SK-N-SH treated with all-trans-retinoic acid at 6 μM for 48 hours (cell line): ENCODE data around the gene KIF6.

Source experiments
- ATAC-seq: fragments of 200-7000 bp; cut with Tn5 transposase; 3 replicates; pipeline ENCODE4 v1.9.1; 2020; ENCODE audit warnings: mild to moderate bottlenecking, moderate library complexity
- BACH2 ChIP-seq: fragments of 250-450 bp; sonication (Bioruptor Pico); IDR thresholded peaks from 2 replicates; pipeline ENCODE4 v1.9.0; 2021; ENCODE audit warnings: mild to moderate bottlenecking, borderline replicate concordance
- CREB5 ChIP-seq: fragments of 250-450 bp; sonication (Bioruptor Pico); IDR thresholded peaks from 2 replicates; pipeline ENCODE4 v1.5.1; 2020; ENCODE audit warnings: low read depth, mild to moderate bottlenecking, moderate library complexity
- CSDC2 ChIP-seq: fragments of 250-450 bp; sonication (Bioruptor Pico); IDR thresholded peaks from 2 replicates; pipeline ENCODE4 v1.5.0; 2020; ENCODE audit warnings: mild to moderate bottlenecking, moderate library complexity
- CSRNP3 ChIP-seq: fragments of 250-450 bp; sonication (Bioruptor Pico); IDR thresholded peaks from 2 replicates; pipeline ENCODE4 v1.5.1; 2021; ENCODE audit warnings: mild to moderate bottlenecking, moderate library complexity
- ESRRG ChIP-seq: fragments of 250-450 bp; sonication (Bioruptor Pico); IDR thresholded peaks from 2 replicates; pipeline ENCODE4 v1.6.1; 2021; ENCODE audit warnings: mild to moderate bottlenecking
- ISL1 ChIP-seq: fragments of 250-450 bp; sonication (Bioruptor Pico); IDR thresholded peaks from 2 replicates; pipeline ENCODE4 v2.1.2; 2022; ENCODE audit warnings: mild to moderate bottlenecking, moderate library complexity
- PATZ1 ChIP-seq: fragments of 250-450 bp; sonication (Bioruptor Pico); IDR thresholded peaks from 2 replicates; pipeline ENCODE4 v1.8.0; 2020; ENCODE audit warnings: mild to moderate bottlenecking, moderate library complexity, borderline replicate concordance
- POU6F1 ChIP-seq: fragments of 250-450 bp; sonication (Bioruptor Pico); IDR thresholded peaks from 2 replicates; pipeline ENCODE4 v1.8.0; 2021; ENCODE audit warnings: low read depth, mild to moderate bottlenecking, moderate library complexity, borderline replicate concordance
- PPARA ChIP-seq: fragments of 250-450 bp; sonication (Bioruptor Pico); IDR thresholded peaks from 2 replicates; pipeline ENCODE4 v1.5.0; 2020; ENCODE audit warnings: mild to moderate bottlenecking, borderline replicate concordance
- RARB ChIP-seq: fragments of 250-450 bp; sonication (Bioruptor Pico); IDR thresholded peaks from 2 replicates; pipeline ENCODE4 v1.8.0; 2021; ENCODE audit warnings: mild to moderate bottlenecking, moderate library complexity
- TCF4 ChIP-seq: fragments of 250-450 bp; sonication (Bioruptor Pico); IDR thresholded peaks from 2 replicates; pipeline ENCODE4 v1.8.0; 2021; ENCODE audit warnings: mild to moderate bottlenecking, moderate library complexity, borderline replicate concordance
- TOX ChIP-seq: fragments of 250-450 bp; sonication (Bioruptor Pico); IDR thresholded peaks from 2 replicates; pipeline ENCODE4 v1.8.0; 2021; ENCODE audit warnings: mild to moderate bottlenecking, moderate library complexity, borderline replicate concordance
- TSHZ2 ChIP-seq: fragments of 250-450 bp; sonication (Bioruptor Pico); IDR thresholded peaks from 2 replicates; pipeline ENCODE4 v1.5.0; 2020; ENCODE audit warnings: mild to moderate bottlenecking, moderate library complexity
- ZC3H10 ChIP-seq: fragments of 250-450 bp; sonication (Bioruptor Pico); IDR thresholded peaks from 2 replicates; pipeline ENCODE4 v1.5.1; 2021; ENCODE audit warnings: mild to moderate bottlenecking, moderate library complexity
- ZFP3 ChIP-seq: fragments of 250-450 bp; sonication (Bioruptor Pico); IDR thresholded peaks from 2 replicates; pipeline ENCODE4 v1.5.0; 2020; ENCODE audit warnings: mild to moderate bottlenecking, moderate library complexity
- ZFP30 ChIP-seq: fragments of 450-650 bp; formaldehyde crosslinking; IDR thresholded peaks from 2 replicates; pipeline ENCODE4 v1.5.0; 2022; ENCODE audit warnings: mild to moderate bottlenecking, moderate library complexity
- ZNF70 ChIP-seq: fragments of 450-650 bp; formaldehyde crosslinking; IDR thresholded peaks from 2 replicates; pipeline ENCODE4 v1.5.0; 2020; ENCODE audit warnings: mild to moderate bottlenecking, moderate library complexity
- ZNF8 ChIP-seq: fragments of 450-650 bp; formaldehyde crosslinking; IDR thresholded peaks from 2 replicates; pipeline ENCODE4 v1.5.0; 2020; ENCODE audit warnings: mild to moderate bottlenecking, moderate library complexity

The KIF6 gene

GRCh38 chr6:39391182-39391581, 334.0 kb downstream of the KIF6 start (continued):
- no peak for TF ChIP-seq POU6F1 (CRISPR knock-in tag)
- TF ChIP-seq TOX (CRISPR knock-in tag): no peak
- TF ChIP-seq ZNF8 (CRISPR knock-in tag): no peak
- TF ChIP-seq ZFP3: no peak

GRCh38 chr6:39389484-39389767, 335.8 kb downstream of the KIF6 start:
- TF ChIP-seq TOX (CRISPR knock-in tag): no peak
- no peak for TF ChIP-seq TSHZ2 (CRISPR knock-in tag)
- TF ChIP-seq CSRNP3 (CRISPR knock-in tag): no peak
- no peak for TF ChIP-seq CSDC2 (CRISPR knock-in tag)
- no peak for TF ChIP-seq ESRRG (CRISPR knock-in tag)
- no peak for ATAC-seq

- TF ChIP-seq ZC3H10 (CRISPR knock-in tag) (no peak), ZNF70 (CRISPR knock-in tag) (no peak), CSDC2 (CRISPR knock-in tag) (no peak), PATZ1 (CRISPR knock-in tag) (no peak), POU6F1 (CRISPR knock-in tag) (no peak), ZFP30 (CRISPR knock-in tag) (no peak), ZFP3 (no peak), RARB (no peak)
- no peak for ATAC-seq
These were observed 336.4 kb downstream of the KIF6 start for GRCh38 chr6:39388606-39389483.

- no peak for ATAC-seq
- no peak for TF ChIP-seq PPARA (CRISPR knock-in tag)
- no peak for TF ChIP-seq TSHZ2 (CRISPR knock-in tag)
- TF ChIP-seq BACH2 (CRISPR knock-in tag): no peak
- TF ChIP-seq CREB5 (CRISPR knock-in tag): no peak
- TF ChIP-seq ZFP30 (CRISPR knock-in tag): no peak
- TF ChIP-seq ESRRG (CRISPR knock-in tag): no peak
- TF ChIP-seq ISL1 (CRISPR knock-in tag): no peak
- TF ChIP-seq CSDC2 (CRISPR knock-in tag): no peak
- TF ChIP-seq ZNF8 (CRISPR knock-in tag): no peak
- TF ChIP-seq ZFP3: no peak
- TF ChIP-seq TCF4 (CRISPR knock-in tag): no peak
These were observed 337.4 kb downstream of the KIF6 start for GRCh38 chr6:39387785-39388184.
